ENCODE results near the gene PPP1R9B.

DNA sequence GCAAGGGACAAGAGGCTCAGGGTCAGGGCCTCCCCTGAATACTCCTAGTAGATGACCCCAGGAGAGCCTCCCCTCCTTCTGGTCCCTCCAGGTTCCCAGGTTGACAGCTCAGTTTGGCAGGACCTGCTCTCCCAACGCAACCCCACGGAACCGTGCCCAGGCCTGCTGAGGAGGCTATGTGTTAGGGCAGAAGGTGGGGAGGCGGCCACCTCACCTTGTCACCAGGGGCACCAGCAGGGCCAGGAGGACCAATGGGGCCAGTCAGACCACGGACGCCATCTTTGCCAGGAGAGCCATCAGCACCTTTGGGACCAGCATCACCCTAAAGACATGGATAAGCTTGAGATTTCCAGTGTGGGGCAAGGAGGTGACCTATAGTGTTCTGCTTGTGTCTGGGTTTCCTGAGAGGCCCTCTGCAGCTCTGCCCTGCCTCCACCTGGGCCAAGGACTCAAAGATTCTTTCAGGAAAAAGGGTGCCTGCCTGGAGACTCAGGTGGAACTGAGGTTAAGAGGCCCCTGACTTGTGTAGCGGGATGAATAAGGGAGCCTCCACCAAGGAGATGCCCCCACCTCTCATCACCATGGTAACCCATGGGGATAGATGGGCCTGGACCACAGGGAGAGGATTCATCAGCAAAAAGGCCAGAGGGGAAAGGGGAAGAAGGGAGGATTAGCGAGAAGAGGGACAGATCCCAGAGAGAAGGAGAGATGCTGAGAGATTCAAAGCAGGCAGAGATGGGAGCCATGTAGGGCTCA is 40.3 kb upstream of the PPP1R9B start:
- TF ChIP-seq, protein P1, sequence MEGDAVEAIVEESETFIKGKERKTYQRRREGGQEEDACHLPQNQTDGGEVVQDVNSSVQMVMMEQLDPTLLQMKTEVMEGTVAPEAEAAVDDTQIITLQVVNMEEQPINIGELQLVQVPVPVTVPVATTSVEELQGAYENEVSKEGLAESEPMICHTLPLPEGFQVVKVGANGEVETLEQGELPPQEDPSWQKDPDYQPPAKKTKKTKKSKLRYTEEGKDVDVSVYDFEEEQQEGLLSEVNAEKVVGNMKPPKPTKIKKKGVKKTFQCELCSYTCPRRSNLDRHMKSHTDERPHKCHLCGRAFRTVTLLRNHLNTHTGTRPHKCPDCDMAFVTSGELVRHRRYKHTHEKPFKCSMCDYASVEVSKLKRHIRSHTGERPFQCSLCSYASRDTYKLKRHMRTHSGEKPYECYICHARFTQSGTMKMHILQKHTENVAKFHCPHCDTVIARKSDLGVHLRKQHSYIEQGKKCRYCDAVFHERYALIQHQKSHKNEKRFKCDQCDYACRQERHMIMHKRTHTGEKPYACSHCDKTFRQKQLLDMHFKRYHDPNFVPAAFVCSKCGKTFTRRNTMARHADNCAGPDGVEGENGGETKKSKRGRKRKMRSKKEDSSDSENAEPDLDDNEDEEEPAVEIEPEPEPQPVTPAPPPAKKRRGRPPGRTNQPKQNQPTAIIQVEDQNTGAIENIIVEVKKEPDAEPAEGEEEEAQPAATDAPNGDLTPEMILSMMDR (IDR thresholded peaks at IDR 0.05; ENCODE audit: low read depth, low read length, missing input control), result no peak
- TF ChIP-seq SP1 (IDR thresholded peaks at IDR 0.05) (no peak), TAF1 (conservative IDR thresholded peaks at IDR 0.05) (no peak), RAD21 (IDR thresholded peaks at IDR 0.05) (no peak)
- TF ChIP-seq, protein P2, sequence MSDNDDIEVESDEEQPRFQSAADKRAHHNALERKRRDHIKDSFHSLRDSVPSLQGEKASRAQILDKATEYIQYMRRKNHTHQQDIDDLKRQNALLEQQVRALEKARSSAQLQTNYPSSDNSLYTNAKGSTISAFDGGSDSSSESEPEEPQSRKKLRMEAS (IDR thresholded peaks at IDR 0.05), result no peak
- TF ChIP-seq, protein P3, sequence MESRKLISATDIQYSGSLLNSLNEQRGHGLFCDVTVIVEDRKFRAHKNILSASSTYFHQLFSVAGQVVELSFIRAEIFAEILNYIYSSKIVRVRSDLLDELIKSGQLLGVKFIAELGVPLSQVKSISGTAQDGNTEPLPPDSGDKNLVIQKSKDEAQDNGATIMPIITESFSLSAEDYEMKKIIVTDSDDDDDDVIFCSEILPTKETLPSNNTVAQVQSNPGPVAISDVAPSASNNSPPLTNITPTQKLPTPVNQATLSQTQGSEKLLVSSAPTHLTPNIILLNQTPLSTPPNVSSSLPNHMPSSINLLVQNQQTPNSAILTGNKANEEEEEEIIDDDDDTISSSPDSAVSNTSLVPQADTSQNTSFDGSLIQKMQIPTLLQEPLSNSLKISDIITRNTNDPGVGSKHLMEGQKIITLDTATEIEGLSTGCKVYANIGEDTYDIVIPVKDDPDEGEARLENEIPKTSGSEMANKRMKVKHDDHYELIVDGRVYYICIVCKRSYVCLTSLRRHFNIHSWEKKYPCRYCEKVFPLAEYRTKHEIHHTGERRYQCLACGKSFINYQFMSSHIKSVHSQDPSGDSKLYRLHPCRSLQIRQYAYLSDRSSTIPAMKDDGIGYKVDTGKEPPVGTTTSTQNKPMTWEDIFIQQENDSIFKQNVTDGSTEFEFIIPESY (IDR thresholded peaks at IDR 0.05), result no peak
- TF ChIP-seq, protein P4, sequence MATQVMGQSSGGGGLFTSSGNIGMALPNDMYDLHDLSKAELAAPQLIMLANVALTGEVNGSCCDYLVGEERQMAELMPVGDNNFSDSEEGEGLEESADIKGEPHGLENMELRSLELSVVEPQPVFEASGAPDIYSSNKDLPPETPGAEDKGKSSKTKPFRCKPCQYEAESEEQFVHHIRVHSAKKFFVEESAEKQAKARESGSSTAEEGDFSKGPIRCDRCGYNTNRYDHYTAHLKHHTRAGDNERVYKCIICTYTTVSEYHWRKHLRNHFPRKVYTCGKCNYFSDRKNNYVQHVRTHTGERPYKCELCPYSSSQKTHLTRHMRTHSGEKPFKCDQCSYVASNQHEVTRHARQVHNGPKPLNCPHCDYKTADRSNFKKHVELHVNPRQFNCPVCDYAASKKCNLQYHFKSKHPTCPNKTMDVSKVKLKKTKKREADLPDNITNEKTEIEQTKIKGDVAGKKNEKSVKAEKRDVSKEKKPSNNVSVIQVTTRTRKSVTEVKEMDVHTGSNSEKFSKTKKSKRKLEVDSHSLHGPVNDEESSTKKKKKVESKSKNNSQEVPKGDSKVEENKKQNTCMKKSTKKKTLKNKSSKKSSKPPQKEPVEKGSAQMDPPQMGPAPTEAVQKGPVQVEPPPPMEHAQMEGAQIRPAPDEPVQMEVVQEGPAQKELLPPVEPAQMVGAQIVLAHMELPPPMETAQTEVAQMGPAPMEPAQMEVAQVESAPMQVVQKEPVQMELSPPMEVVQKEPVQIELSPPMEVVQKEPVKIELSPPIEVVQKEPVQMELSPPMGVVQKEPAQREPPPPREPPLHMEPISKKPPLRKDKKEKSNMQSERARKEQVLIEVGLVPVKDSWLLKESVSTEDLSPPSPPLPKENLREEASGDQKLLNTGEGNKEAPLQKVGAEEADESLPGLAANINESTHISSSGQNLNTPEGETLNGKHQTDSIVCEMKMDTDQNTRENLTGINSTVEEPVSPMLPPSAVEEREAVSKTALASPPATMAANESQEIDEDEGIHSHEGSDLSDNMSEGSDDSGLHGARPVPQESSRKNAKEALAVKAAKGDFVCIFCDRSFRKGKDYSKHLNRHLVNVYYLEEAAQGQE (IDR thresholded peaks at IDR 0.05), result no peak

Measured in liver (tissue), 3 donors.